Fibroblast of the aortic adventitia (primary cell): Measurements from ENCODE around the gene VPS33B. TPM values are rescaled to one million over a fixed set of nuclear protein-coding genes. Genes with fewer than 3 reads are reported as not detected.

Experiments used
- DNase-seq: peaks from one replicate; pipeline ENCODE4 v3.0.0-alpha.2; 2010; ENCODE audit warnings: low read depth
- H3K4me3 ChIP-seq: 2 replicates; pipeline ENCODE4 v1.5.1; 2011; ENCODE audit warnings: low read depth, mild to moderate bottlenecking, control low read depth, low read length, moderate library complexity
- total RNA-seq: library from RNA; depleted of rRNA; stranded (reverse); fragments of >200 nt; gene quantifications from 2 replicates; pipeline ENCODE4 v1.2.3, GENCODE V29; 2012; ENCODE audit warnings: low replicate concordance
- TF ChIP-seq, protein P1 (sequence below): IDR thresholded peaks from 2 replicates; pipeline ENCODE4 v1.5.1; 2011; ENCODE audit warnings: mild to moderate bottlenecking, low read length, control low read depth, inconsistent platforms; ENCODE audit not compliant: insufficient read depth

VPS33B gene
- total RNA-seq, 1 donor, result 5.3 TPM

GRCh38 chr15:90994059-90994416 lies 28.4 kb downstream of the VPS33B start:
- H3K4me3 ChIP-seq, result peak overlapping the region; percentile 94
- TF ChIP-seq, protein P1, sequence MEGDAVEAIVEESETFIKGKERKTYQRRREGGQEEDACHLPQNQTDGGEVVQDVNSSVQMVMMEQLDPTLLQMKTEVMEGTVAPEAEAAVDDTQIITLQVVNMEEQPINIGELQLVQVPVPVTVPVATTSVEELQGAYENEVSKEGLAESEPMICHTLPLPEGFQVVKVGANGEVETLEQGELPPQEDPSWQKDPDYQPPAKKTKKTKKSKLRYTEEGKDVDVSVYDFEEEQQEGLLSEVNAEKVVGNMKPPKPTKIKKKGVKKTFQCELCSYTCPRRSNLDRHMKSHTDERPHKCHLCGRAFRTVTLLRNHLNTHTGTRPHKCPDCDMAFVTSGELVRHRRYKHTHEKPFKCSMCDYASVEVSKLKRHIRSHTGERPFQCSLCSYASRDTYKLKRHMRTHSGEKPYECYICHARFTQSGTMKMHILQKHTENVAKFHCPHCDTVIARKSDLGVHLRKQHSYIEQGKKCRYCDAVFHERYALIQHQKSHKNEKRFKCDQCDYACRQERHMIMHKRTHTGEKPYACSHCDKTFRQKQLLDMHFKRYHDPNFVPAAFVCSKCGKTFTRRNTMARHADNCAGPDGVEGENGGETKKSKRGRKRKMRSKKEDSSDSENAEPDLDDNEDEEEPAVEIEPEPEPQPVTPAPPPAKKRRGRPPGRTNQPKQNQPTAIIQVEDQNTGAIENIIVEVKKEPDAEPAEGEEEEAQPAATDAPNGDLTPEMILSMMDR, result no peak
- DNase-seq, result no peak

DNA sequence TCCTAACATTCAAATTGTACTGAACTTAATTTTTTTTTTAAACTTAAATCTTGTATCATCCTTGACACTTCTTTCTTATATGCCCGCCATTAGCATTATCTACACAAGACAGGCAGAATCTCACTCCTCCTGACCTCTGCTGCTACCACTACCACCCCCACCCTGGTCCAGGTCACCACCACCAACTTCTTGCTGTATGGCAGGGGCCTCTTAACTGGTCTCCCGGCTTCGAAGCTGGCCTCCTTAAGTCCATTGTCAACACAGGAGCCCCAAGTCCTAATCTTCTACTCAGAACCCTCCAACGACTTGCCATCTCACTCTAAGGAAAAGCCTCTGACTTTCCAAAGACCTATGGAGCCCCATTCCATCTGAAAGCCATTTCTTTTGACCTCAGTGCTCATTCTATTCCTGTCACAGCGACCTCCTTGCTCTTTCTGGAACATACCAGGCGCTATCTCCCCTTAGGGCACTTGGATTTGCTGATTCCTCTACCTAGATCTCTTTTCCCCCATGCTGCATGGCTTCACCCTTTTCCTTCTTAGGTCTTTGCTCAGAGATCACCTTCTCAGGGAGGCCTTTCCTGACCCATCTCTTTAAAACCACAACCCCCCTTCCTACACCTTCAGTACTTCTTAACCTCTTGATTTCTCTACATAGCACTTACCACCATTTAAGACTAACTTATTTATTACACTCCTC lies 30.7 kb downstream of the VPS33B start:
- H3K4me3 ChIP-seq, result no peak overlapping the region
- TF ChIP-seq, protein P1, result no peak
- no peak for DNase-seq

DNA sequence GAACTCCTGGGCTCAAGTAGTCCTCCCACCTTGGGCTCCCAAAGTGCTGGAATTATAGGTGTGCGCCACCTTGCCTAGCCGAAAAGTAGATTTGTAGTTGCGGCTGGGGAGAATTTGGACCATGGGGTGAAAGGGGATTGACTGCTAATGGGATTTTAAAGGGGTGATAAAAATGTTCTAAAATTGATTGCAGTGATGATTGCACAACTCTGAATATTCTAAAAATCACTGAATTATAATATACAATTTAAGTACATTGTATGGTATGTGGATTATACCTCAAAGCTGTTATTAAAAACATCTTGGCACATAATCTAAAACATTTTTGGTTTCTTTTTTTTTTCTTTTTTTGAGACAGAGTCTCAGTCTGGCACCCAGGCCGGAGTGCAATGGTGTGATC lies 31.9 kb downstream of the VPS33B start:
- TF ChIP-seq, protein P1, result no peak
- no peak for DNase-seq
- H3K4me3 ChIP-seq, result no peak overlapping the region

DNA sequence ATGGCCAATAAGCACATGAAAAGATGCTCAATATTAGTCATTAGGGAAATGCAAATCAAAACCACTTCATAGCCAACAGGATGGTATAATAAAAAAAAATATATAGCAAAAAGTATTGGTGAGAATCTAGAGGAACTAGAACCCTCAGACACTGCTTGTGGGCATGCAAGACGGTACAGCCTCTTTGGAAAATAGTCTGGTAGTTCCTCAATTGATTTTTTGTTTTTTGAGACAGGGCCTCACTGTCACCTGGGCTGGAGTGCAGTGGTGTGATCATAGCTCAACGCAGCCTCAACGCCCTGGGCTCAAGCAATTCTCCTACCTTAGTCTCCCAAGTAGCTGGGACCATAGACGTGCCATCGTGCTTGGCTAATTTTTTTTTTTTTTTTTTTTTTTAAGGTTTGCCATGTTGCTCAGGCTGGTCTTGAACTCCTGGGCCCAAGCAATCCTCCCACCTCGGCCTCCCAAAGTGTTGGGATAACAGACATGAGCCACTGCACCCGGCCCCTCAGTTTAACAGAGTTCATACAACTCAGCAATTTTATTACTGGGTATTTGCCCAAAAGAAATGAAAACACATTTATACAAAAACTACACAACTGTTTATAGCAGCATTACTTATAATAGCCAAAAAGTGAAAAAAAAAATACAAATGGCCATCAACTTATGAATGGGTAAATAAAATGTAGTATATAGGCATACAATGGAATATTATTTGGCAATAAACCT lies 33.2 kb downstream of the VPS33B start:
- no peak overlapping the region for H3K4me3 ChIP-seq
- TF ChIP-seq, protein P1, result no peak
- DNase-seq, result no peak

GRCh38 chr15:90988296-90988695 lies 34.1 kb downstream of the VPS33B start:
- no peak overlapping the region for H3K4me3 ChIP-seq
- peak; percentile 12 for DNase-seq
- TF ChIP-seq, protein P1, result no peak

DNA sequence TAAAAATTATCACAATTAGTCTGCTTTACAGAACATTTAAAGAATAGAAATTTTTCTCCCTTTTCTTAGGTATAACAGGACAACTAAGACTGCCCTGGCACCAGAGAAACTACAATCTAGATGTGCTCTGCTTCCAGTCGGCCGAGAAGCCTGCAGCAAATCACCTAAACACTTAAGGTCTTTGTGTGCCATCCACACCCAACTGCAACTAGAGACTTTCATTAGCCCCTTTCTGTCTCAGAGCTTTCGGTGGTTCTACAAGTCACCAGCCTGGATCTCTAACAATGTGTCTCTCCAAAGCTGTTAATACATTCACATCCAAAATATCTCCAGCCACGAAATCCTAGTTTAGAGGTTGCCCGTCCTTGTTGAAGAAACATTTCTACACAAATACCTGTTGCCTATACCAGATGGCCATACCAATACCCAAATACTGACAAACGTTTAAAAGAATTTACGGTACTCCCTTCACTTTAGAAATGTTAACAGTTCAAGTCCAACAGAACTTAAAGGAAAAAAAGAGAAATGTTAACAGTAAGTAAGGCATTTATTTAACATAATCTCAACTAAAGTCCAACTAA lies 34.7 kb downstream of the VPS33B start:
- TF ChIP-seq, protein P1, result no peak
- H3K4me3 ChIP-seq, result no peak overlapping the region
- peak; percentile 12 for DNase-seq
